Gastrocnemius medialis (tissue), 4 donors: ENCODE data around the gene ASCL3.

Experiments used
- POLR2A ChIP-seq, 2 donors: fragments of 450-650 bp; IDR thresholded peaks; one replicate each; pipeline ENCODE4 v1.6.1; 2017; ENCODE audit warnings: antibody characterized with exemption in 2 of 2, mild to moderate bottlenecking in 2 of 2, moderate library complexity in 2 of 2
- TF ChIP-seq, protein P1 (sequence below), 5 experiments: fragments of 450-650 bp in 3 of 5; fragments of 200-600 bp in 2 of 5; sonication (generic) in 2 of 5; IDR thresholded peaks in 4 of 5; conservative IDR thresholded peaks in 1 of 5; 1 replicate in 4 of 5; 2 replicates in 1 of 5; pipeline ENCODE4 v1.5.1; 2016 to 2019; ENCODE audit warnings: antibody characterized with exemption in 5 of 5, mild to moderate bottlenecking in 3 of 5, moderate library complexity in 3 of 5

DNA sequence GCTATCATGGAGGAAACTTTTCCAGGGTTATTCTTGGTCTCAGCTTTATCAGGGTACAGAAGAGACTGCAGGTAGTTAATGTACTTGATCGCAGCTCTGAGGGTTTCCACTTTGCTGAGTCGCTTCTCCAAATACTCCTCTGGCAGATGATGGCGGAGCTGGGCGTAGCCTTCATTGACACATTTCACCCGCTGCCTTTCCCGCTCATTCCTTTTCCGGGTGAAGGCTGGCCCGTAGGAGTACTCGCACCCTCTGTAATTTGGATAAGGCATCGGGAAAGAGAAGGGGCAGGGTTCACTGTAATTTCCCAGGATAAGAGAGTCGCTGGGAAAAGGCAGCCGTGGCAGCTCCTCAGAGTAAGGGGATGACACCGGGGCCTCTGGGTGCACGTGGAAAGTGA is 5.2 kb downstream of the ASCL3 start:
- TF ChIP-seq, protein P1, sequence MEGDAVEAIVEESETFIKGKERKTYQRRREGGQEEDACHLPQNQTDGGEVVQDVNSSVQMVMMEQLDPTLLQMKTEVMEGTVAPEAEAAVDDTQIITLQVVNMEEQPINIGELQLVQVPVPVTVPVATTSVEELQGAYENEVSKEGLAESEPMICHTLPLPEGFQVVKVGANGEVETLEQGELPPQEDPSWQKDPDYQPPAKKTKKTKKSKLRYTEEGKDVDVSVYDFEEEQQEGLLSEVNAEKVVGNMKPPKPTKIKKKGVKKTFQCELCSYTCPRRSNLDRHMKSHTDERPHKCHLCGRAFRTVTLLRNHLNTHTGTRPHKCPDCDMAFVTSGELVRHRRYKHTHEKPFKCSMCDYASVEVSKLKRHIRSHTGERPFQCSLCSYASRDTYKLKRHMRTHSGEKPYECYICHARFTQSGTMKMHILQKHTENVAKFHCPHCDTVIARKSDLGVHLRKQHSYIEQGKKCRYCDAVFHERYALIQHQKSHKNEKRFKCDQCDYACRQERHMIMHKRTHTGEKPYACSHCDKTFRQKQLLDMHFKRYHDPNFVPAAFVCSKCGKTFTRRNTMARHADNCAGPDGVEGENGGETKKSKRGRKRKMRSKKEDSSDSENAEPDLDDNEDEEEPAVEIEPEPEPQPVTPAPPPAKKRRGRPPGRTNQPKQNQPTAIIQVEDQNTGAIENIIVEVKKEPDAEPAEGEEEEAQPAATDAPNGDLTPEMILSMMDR (IDR thresholded peaks at IDR 0.05 in 4 of 5, conservative IDR thresholded peaks at IDR 0.05 in 1 of 5) = no peak
- TF ChIP-seq POLR2A (IDR thresholded peaks at IDR 0.05) = no peak
